ENCODE results near the gene OR5D14.

Gene OR5D14

DNA sequence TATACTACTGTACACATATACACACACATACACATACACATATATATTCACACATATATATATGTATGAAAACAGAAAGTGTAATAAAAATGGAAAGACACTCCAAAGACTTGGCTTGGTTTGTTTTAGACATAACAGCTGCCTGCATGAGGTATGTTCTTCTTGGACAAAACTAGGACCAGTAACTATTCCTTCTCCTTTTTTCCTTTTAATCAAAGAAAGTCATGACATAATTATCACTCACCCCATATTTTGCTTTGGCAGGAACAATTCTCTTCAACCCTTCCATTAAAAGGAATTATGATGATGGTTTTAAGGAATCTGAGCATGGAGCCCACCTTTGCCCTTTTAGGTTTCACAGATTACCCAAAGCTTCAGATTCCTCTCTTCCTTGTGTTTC, at the start of gene OR5D14:
TSS of gene OR5D14 (plus strand) at position 301 of the 400 bp plus-strand sequence. CDS start at position 301, 0 bp downstream.
- no peak for DNase-seq

GRCh38 chr11:55773138-55773537, 22.2 kb upstream of the OR5D14 start, which contains the start of gene OR5D13:
OR5D13 (plus strand) TSS chr11:55773438; CDS start chr11:55773438, 0 bp downstream.
- DNase-seq: no peak

DNA sequence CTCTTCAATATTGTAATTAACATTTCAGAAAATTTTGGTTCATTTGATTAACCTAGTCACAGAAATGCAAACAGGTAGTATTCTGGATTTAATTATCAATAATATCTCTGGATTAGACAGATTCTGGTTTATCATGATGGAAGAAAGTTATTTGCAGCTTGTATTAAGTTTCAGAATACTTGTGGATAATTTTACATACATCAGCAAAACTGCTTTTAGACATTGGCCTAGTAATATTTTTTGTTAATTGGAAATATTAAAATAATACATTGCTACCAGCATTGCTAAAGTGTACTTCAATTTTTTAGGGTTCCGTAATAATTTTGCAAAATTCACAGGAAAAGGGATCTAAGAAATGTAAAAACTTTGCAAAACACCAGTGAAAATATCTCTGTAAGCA, 3.8 kb upstream of the OR5D14 start:
- no peak for DNase-seq

GRCh38 chr11:55793321-55793720, 2.0 kb upstream of the OR5D14 start:
- DNase-seq: no peak

DNA sequence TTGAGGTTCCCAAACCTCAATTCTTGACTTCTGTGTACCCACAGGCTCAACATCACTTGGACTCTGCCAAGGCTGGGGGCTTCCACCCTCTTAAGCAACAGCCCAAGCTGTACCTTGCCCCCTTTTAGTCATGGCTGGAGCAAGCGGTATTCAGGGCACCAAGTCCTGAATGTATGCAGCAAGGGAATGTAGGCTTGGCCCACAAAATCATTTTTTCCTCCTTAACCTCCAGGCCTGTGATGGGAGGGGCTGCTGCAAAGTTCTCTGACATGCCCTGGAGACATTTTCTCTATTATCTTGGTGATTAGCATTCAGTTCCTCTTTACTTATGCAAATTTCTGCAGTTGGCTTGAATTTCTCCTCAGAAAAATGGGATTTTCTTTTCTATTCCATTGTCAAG, 10.9 kb downstream of the OR5D14 start:
- DNase-seq: no peak

GRCh38 chr11:55811067-55811466, 15.7 kb downstream of the OR5D14 start, which contains the start of gene OR5L1:
OR5L1 (plus strand) TSS chr11:55811367; CDS start chr11:55811467, 100 bp downstream.
- DNase-seq: no peak

GRCh38 chr11:55819330-55819729, 24.0 kb downstream of the OR5D14 start, which contains the start of gene OR5D18:
OR5D18 (plus strand) TSS chr11:55819630; CDS start chr11:55819630, 0 bp downstream.
- no peak for DNase-seq

DNA sequence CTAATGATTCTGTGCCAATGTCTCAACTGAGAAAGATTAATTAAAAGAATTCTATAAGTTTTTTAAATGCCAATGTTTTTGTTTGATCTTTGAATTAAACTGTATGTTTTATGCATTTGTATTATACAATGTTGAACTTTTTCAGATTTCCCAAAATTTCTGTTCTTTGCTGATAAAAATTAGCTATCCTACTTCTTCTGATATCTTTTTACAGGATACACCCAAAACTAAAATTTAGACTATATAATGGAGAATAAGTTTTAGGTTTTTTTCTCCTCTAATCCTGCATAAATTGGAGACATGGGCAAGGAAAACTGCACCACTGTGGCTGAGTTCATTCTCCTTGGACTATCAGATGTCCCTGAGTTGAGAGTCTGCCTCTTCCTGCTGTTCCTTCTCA, 31.6 kb downstream of the OR5D14 start, which contains the start of gene OR5L2:
TSS of gene OR5L2 (plus strand) at position 301 of the 400 bp plus-strand sequence. CDS start at position 301, 0 bp downstream.
- no peak for DNase-seq

- no peak for DNase-seq
Measured at GRCh38 chr11:55838452-55838851, 43.1 kb downstream of the OR5D14 start, which contains the start of gene OR5D16. OR5D16 (plus strand) TSS chr11:55838752; CDS start chr11:55838752, 0 bp downstream.
